Muscle of arm (tissue), 12 donors: ENCODE measurements around the gene PEPD. TPM values are rescaled to one million over a fixed set of nuclear protein-coding genes. Genes with fewer than 3 reads are reported as not detected.

Source experiments
- DNase-seq: peaks from one replicate; pipeline ENCODE4 v3.0.0-alpha.2; 2013
- polyA plus RNA-seq, 12 donors: library from polyadenylated mRNA; unstranded; fragments of 120-200 nt; gene quantifications; one replicate each; pipeline ENCODE4 v1.2.1, GENCODE V29; 2013; ENCODE audit not compliant: insufficient read length in 12 of 12

Gene PEPD
- polyA plus RNA-seq, 12 donors = 33.0 to 73.6 (median 43.2) TPM; not detected in 1

DNA sequence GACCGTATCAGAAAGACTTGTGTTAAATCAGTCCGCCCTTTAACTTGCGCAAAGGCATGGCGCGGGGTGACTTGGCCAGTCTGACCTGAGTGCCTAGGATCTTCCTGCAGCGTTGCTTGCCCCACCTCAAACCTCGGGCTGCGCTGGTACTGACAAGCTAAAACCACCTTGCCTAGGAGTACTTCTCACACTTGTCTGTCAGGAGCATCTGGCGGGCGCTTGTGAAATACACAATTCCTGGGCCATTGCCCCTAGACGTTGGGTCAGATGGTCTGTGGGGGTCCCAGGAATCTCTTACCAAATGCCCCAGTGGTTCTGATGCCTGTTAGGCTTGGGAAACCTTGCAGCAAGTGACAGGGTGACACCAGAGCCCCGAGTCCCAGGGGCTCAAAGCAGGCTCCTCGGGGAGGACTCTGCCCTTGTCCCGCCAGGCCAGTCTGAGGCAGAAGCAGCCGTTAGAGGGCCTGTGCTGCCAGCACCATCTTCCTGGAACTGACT is 135.2 kb downstream of the PEPD start:
- no peak for DNase-seq

- DNase-seq = no peak
Measured at GRCh38 chr19:33385956-33386355, 135.6 kb downstream of the PEPD start.

- no peak for DNase-seq
Measured at GRCh38 chr19:33384983-33385382, 136.6 kb downstream of the PEPD start.

DNA sequence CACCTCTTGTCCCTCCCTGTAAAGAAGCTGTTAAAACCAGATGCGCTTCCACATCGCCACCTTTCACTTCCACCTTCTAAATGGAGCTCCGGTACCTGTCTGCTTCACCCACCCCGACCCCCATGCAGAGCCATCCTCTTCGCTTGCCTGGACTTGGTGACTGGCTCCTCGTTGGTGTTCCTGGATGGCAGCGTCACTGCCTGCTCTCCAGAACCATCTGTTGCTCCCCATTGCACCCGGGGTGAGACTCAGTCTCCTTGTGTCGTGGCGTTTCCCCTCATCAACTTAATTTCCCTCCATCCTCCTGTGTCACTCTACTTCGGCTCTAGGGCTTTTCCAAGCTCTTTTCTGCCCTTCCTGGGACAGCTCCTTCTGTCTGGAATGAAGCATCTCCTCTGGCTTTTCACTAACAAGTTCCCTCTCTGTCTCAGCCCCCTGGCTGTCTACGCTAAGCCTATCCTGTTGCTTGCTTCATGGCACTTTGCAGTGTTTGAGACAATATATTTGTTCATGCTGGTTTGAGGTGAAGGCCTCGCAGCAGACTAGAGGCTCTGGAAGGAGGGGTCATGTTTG is 137.8 kb downstream of the PEPD start:
- DNase-seq = no peak

DNA sequence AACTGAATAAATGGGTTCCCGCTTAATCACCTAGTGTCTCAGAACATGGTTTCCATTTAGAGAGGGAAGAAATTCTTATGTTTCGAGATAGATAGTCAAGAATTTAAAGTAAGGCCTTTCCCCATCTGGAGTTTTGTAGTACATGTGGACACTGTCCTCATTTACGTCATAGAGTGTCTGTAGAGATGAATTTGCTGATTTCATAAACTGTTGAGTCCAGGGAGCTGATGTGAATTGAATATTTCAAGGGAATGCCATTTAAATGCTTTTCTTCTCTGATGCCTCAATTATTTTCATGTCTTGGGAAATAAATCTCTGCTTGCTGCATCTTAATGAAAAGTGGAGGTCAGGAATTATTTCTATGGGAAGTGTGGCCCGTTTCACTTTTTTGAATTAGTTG is 138.6 kb downstream of the PEPD start:
- no peak for DNase-seq

DNA sequence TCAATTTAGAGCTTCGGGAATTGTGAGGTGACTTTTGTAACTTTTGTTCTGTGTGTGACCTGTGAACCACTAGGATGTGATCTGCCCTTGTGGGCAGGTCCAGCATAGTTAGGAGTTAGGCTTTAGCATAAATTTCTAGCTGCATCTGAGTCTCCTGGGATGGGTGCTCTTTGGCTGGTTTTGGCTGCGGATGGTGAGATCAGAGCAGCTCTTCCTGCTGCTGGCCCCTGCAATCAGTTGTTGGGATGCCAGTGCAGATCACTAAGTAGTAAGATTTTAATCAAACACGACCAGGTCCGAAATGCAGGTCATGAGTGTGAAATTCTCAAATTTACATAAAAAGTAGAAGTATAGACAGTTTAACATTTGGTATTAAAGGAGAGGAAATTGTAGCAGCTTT is 139.6 kb downstream of the PEPD start:
- no peak for DNase-seq

DNA sequence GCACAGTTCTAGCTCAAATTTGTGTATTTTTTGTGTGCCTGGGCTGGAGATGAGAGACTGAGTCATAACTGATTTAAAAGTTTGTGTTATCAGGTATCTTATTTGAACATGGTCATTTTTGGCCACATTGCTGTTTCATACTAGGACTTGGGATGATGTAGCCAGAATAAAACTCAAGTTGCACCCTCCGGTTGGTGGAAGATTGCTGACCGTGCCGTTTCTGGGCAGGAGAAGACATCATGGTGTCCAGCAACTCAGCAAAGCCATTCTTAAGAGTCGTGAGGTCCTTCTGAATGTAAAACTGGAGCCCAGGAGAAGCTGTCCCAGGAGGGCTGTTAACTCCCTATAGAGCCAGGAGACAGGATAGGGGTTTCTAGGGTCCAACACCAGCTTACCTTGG is 140.5 kb downstream of the PEPD start:
- DNase-seq = no peak

GRCh38 chr19:33379151-33379829 is 142.3 kb downstream of the PEPD start:
- DNase-seq = no peak

- DNase-seq = no peak
Measured at GRCh38 chr19:33377586-33378475, 143.8 kb downstream of the PEPD start.

GRCh38 chr19:33376941-33377557 is 144.5 kb downstream of the PEPD start:
- no peak for DNase-seq

GRCh38 chr19:33376423-33376822 is 145.2 kb downstream of the PEPD start:
- no peak for DNase-seq

GRCh38 chr19:33375837-33376159 is 145.8 kb downstream of the PEPD start:
- no peak for DNase-seq

DNA sequence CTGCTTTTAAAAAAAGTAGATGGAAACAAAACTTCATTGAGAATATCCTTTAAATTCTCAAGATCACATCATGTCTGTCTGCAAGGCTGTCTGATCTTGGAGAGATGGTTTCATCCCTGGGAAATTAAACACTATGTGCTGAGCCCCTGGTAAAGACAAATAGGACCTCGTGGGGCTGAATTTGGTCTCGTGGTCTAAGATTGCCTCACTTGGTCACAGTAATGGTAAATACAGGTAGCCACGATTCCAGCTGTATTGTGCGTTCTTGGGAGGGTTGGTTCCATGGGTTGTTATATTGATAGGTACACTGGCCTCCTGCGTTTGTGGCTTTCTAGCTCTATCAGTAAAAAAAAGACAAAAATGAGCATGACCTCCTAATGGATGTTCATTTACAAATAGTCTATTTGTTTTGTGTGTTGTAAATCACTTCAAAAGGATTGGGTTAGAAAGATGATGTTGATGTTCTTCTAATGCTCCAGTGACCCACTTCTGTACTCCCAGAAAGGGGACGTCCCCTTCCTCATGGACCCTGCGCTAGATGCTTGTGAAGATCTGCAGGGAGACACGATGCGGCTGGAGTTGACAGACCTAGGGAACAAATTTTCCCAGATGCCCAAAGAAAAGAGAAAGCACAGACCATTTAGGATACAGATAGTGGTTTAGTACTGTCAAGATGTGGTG is 146.3 kb downstream of the PEPD start:
- DNase-seq = no peak

- DNase-seq = no peak
Measured at GRCh38 chr19:33374236-33374714, 147.3 kb downstream of the PEPD start.

DNA sequence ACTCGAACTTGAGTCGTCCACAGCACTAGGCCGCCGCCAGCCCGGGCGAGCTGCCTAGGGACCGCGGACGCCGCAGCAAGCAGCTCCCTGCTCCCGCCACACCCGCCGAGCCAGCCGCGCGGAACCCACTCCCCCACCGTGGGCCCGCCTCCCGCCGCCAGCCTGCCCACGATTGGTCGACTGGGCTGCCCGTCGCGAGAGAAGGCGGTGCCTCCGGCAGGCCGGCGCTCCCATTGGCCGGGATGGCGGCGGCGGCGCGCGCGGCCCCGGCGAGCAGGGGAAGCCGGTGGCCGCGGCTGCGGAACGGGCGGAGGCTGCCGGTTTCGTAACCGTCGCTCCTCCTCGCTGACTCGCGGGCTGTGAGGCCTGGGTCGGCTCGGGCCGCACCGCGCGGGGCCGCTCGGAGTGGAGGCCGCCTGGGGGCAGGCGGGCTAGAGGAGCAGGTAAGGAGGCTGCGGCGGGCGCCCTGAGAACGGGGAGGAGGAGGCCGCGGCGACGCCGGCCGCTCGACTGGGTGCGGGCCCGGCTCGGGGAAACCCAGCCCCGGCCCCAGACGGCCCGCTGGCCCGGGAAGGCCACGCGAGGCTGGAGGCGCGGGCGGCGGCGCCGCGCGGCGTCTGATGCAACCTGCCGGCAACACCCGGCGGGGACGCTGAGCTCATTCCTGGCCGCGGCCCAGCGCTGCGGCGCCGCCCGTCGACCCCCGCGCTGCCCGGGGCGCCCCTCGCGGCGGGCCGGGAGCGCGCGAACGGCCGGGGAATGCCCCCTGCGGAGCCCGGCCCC is 147.9 kb downstream of the PEPD start, which contains the start of gene CEBPG:
CEBPG (plus strand) TSS at position 257 of the 783 bp plus-strand sequence. CDS start 5,531 bp downstream, outside the sequence.
- DNase-seq = peak; percentile 93

GRCh38 chr19:33370783-33371182 is 150.8 kb downstream of the PEPD start:
- DNase-seq = no peak

- DNase-seq = no peak
Measured at GRCh38 chr19:33368074-33368864, 153.3 kb downstream of the PEPD start.

DNA sequence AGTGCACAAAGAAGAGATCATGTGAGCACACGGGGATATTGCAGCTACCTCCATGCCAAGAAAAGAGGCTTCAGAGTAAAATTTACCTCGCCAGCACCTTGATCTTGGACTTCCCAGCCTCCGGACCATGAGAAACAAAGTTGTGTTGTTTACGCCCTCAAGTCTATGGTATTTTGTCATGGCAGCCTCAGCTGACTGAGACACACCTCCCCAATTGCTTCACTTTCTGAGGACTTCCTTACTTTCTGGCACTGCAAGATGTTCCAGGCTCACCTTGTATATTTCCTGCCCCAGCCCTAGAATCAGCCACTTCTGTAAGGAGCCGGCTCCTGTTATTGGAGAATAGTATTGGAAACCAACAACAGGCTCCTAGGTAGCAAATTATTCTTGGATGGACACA is 154.7 kb downstream of the PEPD start:
- no peak for DNase-seq

DNA sequence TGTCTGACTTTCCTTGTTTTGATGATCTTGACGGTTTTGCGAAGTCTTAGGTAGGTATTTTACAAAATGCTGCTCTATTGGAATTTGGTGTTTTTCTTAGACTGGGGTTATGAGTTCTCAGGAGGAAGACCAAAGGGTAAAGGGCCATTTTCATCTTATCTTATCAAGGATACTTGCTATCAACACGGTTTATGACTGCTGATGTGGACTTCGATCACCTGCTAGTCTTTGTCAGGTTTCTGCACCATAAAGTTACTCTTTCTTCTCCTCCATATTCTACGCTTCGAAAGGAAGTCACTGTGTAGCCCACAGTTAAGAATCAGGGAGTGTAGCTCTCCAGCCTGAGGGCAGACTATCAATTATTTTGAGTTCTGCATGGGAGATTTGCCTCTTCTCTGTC is 155.5 kb downstream of the PEPD start:
- no peak for DNase-seq

DNA sequence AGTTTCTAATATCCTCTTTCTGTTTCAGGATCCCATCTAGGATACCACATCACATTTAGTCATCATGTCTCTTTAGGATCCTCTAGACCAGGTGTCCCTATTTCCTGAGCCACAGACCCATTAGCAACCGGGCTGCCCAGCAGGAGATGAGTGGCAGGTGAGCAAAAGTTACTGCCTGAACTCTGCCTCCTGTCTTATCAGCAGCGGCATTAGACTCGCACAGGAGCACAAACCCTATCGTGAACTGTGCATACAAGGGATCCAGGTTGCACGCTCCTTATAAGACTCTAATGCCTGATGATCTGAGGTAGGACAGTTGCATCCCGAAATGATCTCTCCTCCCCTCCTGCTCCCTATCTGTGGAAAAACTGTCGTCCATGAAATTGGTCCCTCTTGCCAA is 155.9 kb downstream of the PEPD start:
- no peak for DNase-seq
